ENCODE data around the gene POLR3C.
A peak's percentile ranks its signal among the peaks of the same experiment; 100 is the strongest.
"Not testable (repeated sequence)": the region's sequence is repeated elsewhere in the genome, so short reads cannot be mapped to it uniquely, and the experiment has no call there.

POLR3C gene

GRCh38 chr1:145806844-145807243 is 17.2 kb upstream of the POLR3C start:
- H3K4me2 ChIP-seq (ENCODE audit: low read depth, low read length, poor library complexity, severe bottlenecking) = no peak overlapping the region
- no peak overlapping the region for H3K27ac ChIP-seq (ENCODE audit: low read depth, low read length)
- H3K36me3 ChIP-seq (ENCODE audit: low read length) = no peaks in the 10 kb centered on the region
- H3K9me3 ChIP-seq (ENCODE audit: insufficient read depth, low read length) = no peaks in the 10 kb centered on the region
- H4K20me1 ChIP-seq (ENCODE audit: low read depth, low read length) = no peaks in the 10 kb centered on the region
- H2AFZ ChIP-seq (ENCODE audit: low read depth, low read length, severe bottlenecking) = no peak overlapping the region
- TF ChIP-seq CTCF (IDR thresholded peaks at IDR 0.05; ENCODE audit: insufficient read depth, low read length, poor library complexity, severe bottlenecking) = no peak
- no peak for TF ChIP-seq EZH2phosphoT487 (conservative IDR thresholded peaks at IDR 0.05; ENCODE audit: low read length)
- H3K9me2 ChIP-seq (replicated peaks; ENCODE audit: insufficient read depth, low read length) = no peaks in the 10 kb centered on the region
- no peak overlapping the region for H3K4me3 ChIP-seq (ENCODE audit: insufficient read depth, low read length, poor library complexity, severe bottlenecking)
- no peak overlapping the region for H3K9ac ChIP-seq (ENCODE audit: low read length)
- H3F3A ChIP-seq (ENCODE audit: insufficient read depth) = no peaks in the 10 kb centered on the region; the same call in 1 of the 2 replicates
- H3K27me3 ChIP-seq (ENCODE audit: low read length) = no peaks in the 10 kb centered on the region
- peaks cover 57% of the 10 kb centered on the region for H3K79me2 ChIP-seq (ENCODE audit: insufficient read depth, low read length)

- H3K4me3 ChIP-seq (ENCODE audit: insufficient read depth, low read length, poor library complexity, severe bottlenecking) = not testable (repeated sequence)
Observed at GRCh38 chr1:145812977-145813810, 10.8 kb upstream of the POLR3C start.

GRCh38 chr1:145818095-145818494 is 5.9 kb upstream of the POLR3C start:
- not testable (repeated sequence) for H3K4me2 ChIP-seq (ENCODE audit: low read depth, low read length, poor library complexity, severe bottlenecking); H3K9ac ChIP-seq (ENCODE audit: low read length); H3F3A ChIP-seq (ENCODE audit: insufficient read depth)

More at GRCh38 chr1:145812977-145813810, 10.8 kb upstream of the POLR3C start:
- H3K9me2 ChIP-seq (replicated peaks; ENCODE audit: insufficient read depth, low read length); H3K9ac ChIP-seq (ENCODE audit: low read length); H2AFZ ChIP-seq (ENCODE audit: low read depth, low read length, severe bottlenecking); H3K27me3 ChIP-seq (ENCODE audit: low read length); H3K27ac ChIP-seq (ENCODE audit: low read depth, low read length); H3K36me3 ChIP-seq (ENCODE audit: low read length); H4K20me1 ChIP-seq (ENCODE audit: low read depth, low read length); H3F3A ChIP-seq (ENCODE audit: insufficient read depth); H3K9me3 ChIP-seq (ENCODE audit: insufficient read depth, low read length); H3K4me2 ChIP-seq (ENCODE audit: low read depth, low read length, poor library complexity, severe bottlenecking); H3K79me2 ChIP-seq (ENCODE audit: insufficient read depth, low read length): not testable (repeated sequence)

GRCh38 chr1:145822779-145823331 is 1.1 kb upstream of the POLR3C start:
- Histone ChIP-seq H3K79me2 (ENCODE audit: insufficient read depth, low read length) (peaks cover 28% of the 10 kb centered on the region), H3K36me3 (ENCODE audit: low read length) (peaks cover 18% of the 10 kb centered on the region)
- H3K9me2 ChIP-seq (replicated peaks; ENCODE audit: insufficient read depth, low read length); H3K4me2 ChIP-seq (ENCODE audit: low read depth, low read length, poor library complexity, severe bottlenecking); H4K20me1 ChIP-seq (ENCODE audit: low read depth, low read length); H3K9ac ChIP-seq (ENCODE audit: low read length); H3K9me3 ChIP-seq (ENCODE audit: insufficient read depth, low read length); H3K4me3 ChIP-seq (ENCODE audit: insufficient read depth, low read length, poor library complexity, severe bottlenecking); H3F3A ChIP-seq (ENCODE audit: insufficient read depth); H3K27me3 ChIP-seq (ENCODE audit: low read length); H3K27ac ChIP-seq (ENCODE audit: low read depth, low read length); H2AFZ ChIP-seq (ENCODE audit: low read depth, low read length, severe bottlenecking): not testable (repeated sequence)

More at GRCh38 chr1:145818095-145818494, 5.9 kb upstream of the POLR3C start:
- not testable (repeated sequence) for H2AFZ ChIP-seq (ENCODE audit: low read depth, low read length, severe bottlenecking); H3K4me3 ChIP-seq (ENCODE audit: insufficient read depth, low read length, poor library complexity, severe bottlenecking); H3K27ac ChIP-seq (ENCODE audit: low read depth, low read length); H3K27me3 ChIP-seq (ENCODE audit: low read length); H3K9me3 ChIP-seq (ENCODE audit: insufficient read depth, low read length); H3K79me2 ChIP-seq (ENCODE audit: insufficient read depth, low read length); H4K20me1 ChIP-seq (ENCODE audit: low read depth, low read length); H3K9me2 ChIP-seq (replicated peaks; ENCODE audit: insufficient read depth, low read length); H3K36me3 ChIP-seq (ENCODE audit: low read length)

GRCh38 chr1:145824499-145824842 is 471 bp downstream of the POLR3C start:
- H2AFZ ChIP-seq (ENCODE audit: low read depth, low read length, severe bottlenecking) = peak overlapping the region; percentile 91
- H4K20me1 ChIP-seq (ENCODE audit: low read depth, low read length) = no peaks in the 10 kb centered on the region
- peak overlapping the region; percentile 97 for H3K4me2 ChIP-seq (ENCODE audit: low read depth, low read length, poor library complexity, severe bottlenecking)
- TF ChIP-seq CTCF (IDR thresholded peaks at IDR 0.05; ENCODE audit: insufficient read depth, low read length, poor library complexity, severe bottlenecking) (no peak), EZH2phosphoT487 (conservative IDR thresholded peaks at IDR 0.05; ENCODE audit: low read length) (no peak)
- no peaks in the 10 kb centered on the region for H3K9me3 ChIP-seq (ENCODE audit: insufficient read depth, low read length)
- no peaks in the 10 kb centered on the region for H3F3A ChIP-seq (ENCODE audit: insufficient read depth)
- H3K9ac ChIP-seq (ENCODE audit: low read length) = peak overlapping the region; percentile 84
- H3K27ac ChIP-seq (ENCODE audit: low read depth, low read length) = peak overlapping the region; percentile 55
- peaks cover 33% of the 10 kb centered on the region for H3K36me3 ChIP-seq (ENCODE audit: low read length)
- no peaks in the 10 kb centered on the region for H3K27me3 ChIP-seq (ENCODE audit: low read length)
- peaks cover 25% of the 10 kb centered on the region for H3K79me2 ChIP-seq (ENCODE audit: insufficient read depth, low read length)
- H3K9me2 ChIP-seq (replicated peaks; ENCODE audit: insufficient read depth, low read length) = no peaks in the 10 kb centered on the region
- H3K4me3 ChIP-seq (ENCODE audit: insufficient read depth, low read length, poor library complexity, severe bottlenecking) = peak overlapping the region; percentile 81
